Duodenal mucosa (tissue), 2 donors: ENCODE measurements around the gene SKIC2.
"Not testable (repeated sequence)": the region's sequence is repeated elsewhere in the genome, so short reads cannot be mapped to it uniquely, and the experiment has no call there.

Source experiments
- H3K27ac ChIP-seq: one replicate; pipeline ENCODE4 v1.7.0; 2013; ENCODE audit warnings: low read depth, low read length
- H3K27me3 ChIP-seq, 2 donors: one replicate each; pipeline ENCODE4 v1.7.0; 2013; ENCODE audit warnings: low read length in 2 of 2, control low read depth in 1 of 2; ENCODE audit not compliant: insufficient read depth in 2 of 2, control insufficient read depth in 1 of 2
- H3K36me3 ChIP-seq, 2 donors: one replicate each; pipeline ENCODE4 v1.7.0; 2013; ENCODE audit warnings: low read length in 2 of 2, control low read depth in 1 of 2; ENCODE audit not compliant: insufficient read depth in 2 of 2, control insufficient read depth in 1 of 2
- H3K4me1 ChIP-seq, 2 donors: one replicate each; pipeline ENCODE4 v1.7.0; 2013; ENCODE audit warnings: low read length in 2 of 2, control low read depth in 1 of 2; ENCODE audit not compliant: insufficient read depth in 2 of 2, control insufficient read depth in 1 of 2
- H3K4me3 ChIP-seq, 2 donors: one replicate each; pipeline ENCODE4 v1.7.0; 2013; ENCODE audit warnings: low read length in 2 of 2, low read depth in 1 of 2
- H3K9ac ChIP-seq, 2 donors: one replicate each; pipeline ENCODE4 v1.7.0; 2013; ENCODE audit warnings: low read length in 2 of 2, low read depth in 1 of 2
- H3K9me3 ChIP-seq, 2 donors: one replicate each; pipeline ENCODE4 v1.7.0; 2013; ENCODE audit warnings: low read length in 2 of 2, control low read depth in 1 of 2; ENCODE audit not compliant: control insufficient read depth in 1 of 2

The SKIC2 gene

GRCh38 chr6:31968326-31968725, 9.4 kb downstream of the SKIC2 start:
- Histone ChIP-seq H3K36me3 (peaks cover 42 to 70% of the 10 kb centered on the region in 2 donors), H3K27me3 (no peaks in the 10 kb centered on the region), H3K9ac (no peak overlapping the region), H3K27ac (no peak overlapping the region), H3K9me3 (no peaks in the 10 kb centered on the region), H3K4me3 (no peak overlapping the region), H3K4me1 (peaks cover 22 to 27% of the 10 kb centered on the region in 2 donors)

GRCh38 chr6:31968791-31969711, 10.1 kb downstream of the SKIC2 start:
- Histone ChIP-seq H3K27me3 (no peaks in the 10 kb centered on the region), H3K27ac (no peak overlapping the region), H3K9ac (no peak overlapping the region), H3K4me1 (peaks cover 24 to 29% of the 10 kb centered on the region in 2 donors), H3K9me3 (no peaks in the 10 kb centered on the region), H3K4me3 (no peak overlapping the region), H3K36me3 (peaks cover 38 to 63% of the 10 kb centered on the region in 2 donors)

GRCh38 chr6:31969712-31970603, 11.0 kb downstream of the SKIC2 start:
- Histone ChIP-seq H3K4me1 (peaks cover 24 to 29% of the 10 kb centered on the region in 2 donors), H3K9me3 (no peaks in the 10 kb centered on the region), H3K4me3 (peak overlapping the region in 1 of 2 donors; percentile 93), H3K27ac (no peak overlapping the region), H3K36me3 (peaks cover 31 to 55% of the 10 kb centered on the region in 2 donors), H3K27me3 (no peaks in the 10 kb centered on the region), H3K9ac (peak overlapping the region in 1 of 2 donors; percentile 96)

GRCh38 chr6:31970604-31971271, 11.8 kb downstream of the SKIC2 start:
- Histone ChIP-seq H3K27me3 (no peaks in the 10 kb centered on the region), H3K4me3 (peak overlapping the region; percentile 90 to 93), H3K27ac (peak overlapping the region; percentile 99), H3K9me3 (no peaks in the 10 kb centered on the region), H3K4me1 (peaks cover 24 to 29% of the 10 kb centered on the region in 2 donors), H3K9ac (peak overlapping the region; percentile 94 to 96), H3K36me3 (peaks cover 28 to 48% of the 10 kb centered on the region in 2 donors)

DNA sequence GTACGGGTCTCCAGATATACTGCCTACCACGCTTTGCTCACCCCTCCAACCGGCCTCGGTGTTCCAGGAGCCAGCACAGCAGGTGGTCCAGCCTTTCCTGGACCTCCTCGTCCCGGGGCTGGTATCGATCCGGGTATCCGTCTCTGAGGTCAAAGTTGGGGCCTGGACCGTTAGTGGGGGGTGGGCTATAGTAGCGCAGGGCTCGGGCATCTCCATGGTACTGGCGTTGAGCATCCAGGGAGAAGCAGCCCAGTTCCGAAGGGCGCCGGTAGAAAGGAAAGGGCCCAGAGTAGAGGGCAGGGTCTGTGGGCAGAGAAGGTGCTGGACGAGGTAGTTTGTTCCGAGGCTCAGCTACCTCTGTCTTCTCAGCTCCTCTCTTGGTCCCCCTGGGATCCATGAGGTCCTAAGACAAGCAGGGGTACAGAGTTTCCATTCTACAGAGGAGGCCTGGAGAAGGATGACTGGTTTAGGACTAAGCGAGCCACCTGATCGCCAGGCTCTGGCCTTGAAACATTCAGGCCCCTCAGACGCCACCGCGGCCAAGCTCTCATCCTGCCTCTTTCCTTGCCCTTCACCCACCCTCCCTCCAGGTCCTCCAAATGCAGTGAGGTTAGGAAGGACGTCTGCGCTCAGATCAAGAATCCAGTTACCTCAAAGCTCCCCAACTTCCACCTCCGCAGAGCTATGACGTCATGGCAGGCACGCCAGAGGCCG, 12.5 kb downstream of the SKIC2 start:
- no peaks in the 10 kb centered on the region for H3K27me3 ChIP-seq
- peaks cover 24 to 29% of the 10 kb centered on the region in 2 donors for H3K4me1 ChIP-seq
- peak overlapping the region; percentile 90 to 93 for H3K4me3 ChIP-seq
- H3K36me3 ChIP-seq: peaks cover 25 to 41% of the 10 kb centered on the region in 2 donors
- H3K9me3 ChIP-seq: no peaks in the 10 kb centered on the region
- peak overlapping the region; percentile 99 for H3K27ac ChIP-seq
- peak overlapping the region; percentile 94 to 96 for H3K9ac ChIP-seq

DNA sequence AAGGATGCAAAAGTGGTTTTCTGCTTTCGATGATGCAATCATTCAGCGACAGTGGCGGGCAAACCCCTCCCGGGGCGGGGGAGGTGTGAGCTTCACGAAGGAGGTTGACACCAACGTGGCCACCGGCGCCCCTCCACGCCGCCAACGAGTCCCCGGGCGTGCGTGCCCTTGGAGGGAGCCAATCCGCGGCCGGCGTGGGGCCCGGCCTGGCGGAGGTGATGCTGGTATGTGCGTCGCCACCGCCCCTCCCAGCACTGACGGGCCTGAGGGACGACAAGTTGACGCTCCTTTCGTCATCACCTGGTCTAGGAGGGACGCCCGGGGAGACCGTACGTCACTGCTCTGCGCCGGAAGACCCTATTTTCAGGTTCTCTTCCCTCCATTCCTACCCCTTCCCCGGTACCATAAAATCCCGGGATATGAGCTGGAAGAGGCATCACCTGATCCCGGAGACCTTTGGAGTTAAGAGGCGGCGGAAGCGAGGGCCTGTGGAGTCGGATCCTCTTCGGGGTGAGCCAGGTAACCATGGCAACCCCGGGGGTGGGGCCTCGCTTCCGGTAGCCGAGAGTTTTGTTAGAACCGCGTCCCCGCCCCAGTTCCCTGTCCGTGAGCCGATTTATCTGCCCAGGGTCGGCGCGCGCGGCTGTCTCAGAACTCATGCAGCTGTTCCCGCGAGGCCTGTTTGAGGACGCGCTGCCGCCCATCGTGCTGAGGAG, 13.2 kb downstream of the SKIC2 start, which contains the start of gene DXO:
Gene DXO (minus strand): TSS at position 146 of the 716 bp plus-strand sequence. CDS start 463 bp downstream, outside the sequence.
- Histone ChIP-seq H3K9ac (peak within 1 kb of the TSS; percentile 94 to 96), H3K4me1 (peaks cover 24 to 29% of the 10 kb centered on the region in 2 donors), H3K27me3 (no peaks in the 10 kb centered on the region), H3K9me3 (no peaks in the 10 kb centered on the region), H3K4me3 (peak within 1 kb of the TSS; percentile 90 to 93), H3K27ac (peak within 1 kb of the TSS; percentile 99), H3K36me3 (peaks cover 18 to 34% of the 10 kb centered on the region in 2 donors)

- Histone ChIP-seq H3K9ac (peak overlapping the region; percentile 94 to 96), H3K9me3 (no peaks in the 10 kb centered on the region), H3K27me3 (no peaks in the 10 kb centered on the region), H3K36me3 (peaks cover 11 to 27% of the 10 kb centered on the region in 2 donors), H3K27ac (peak overlapping the region; percentile 99), H3K4me1 (peaks cover 24 to 29% of the 10 kb centered on the region in 2 donors), H3K4me3 (peak overlapping the region; percentile 90 to 93)
These were observed 13.9 kb downstream of the SKIC2 start for GRCh38 chr6:31972709-31973350.

GRCh38 chr6:31976065-31976464, 17.1 kb downstream of the SKIC2 start:
- not testable (repeated sequence) for H3K9me3 ChIP-seq, H3K4me3 ChIP-seq, H3K27ac ChIP-seq, H3K27me3 ChIP-seq, H3K9ac ChIP-seq
- peaks cover 5 to 12% of the 10 kb centered on the region in 2 donors for H3K36me3 ChIP-seq
- H3K4me1 ChIP-seq: peaks cover 15 to 17% of the 10 kb centered on the region in 2 donors
